Erythroblast (primary cell): ENCODE results near the gene ZDHHC9.
A peak's percentile ranks its signal among the peaks of the same experiment; 100 is the strongest.

ENCODE experiments used
- DNase-seq, 2 experiments: peaks; one replicate each; lab custom pipeline; 2025; lab: John Stamatoyannopoulos, UW
- GATA1 ChIP-seq: IDR thresholded peaks from 2 replicates; pipeline ENCODE4 v1.6.1; 2011; ENCODE audit warnings: low read depth, mild to moderate bottlenecking, control low read depth, low read length, moderate library complexity
- POLR2A ChIP-seq: IDR thresholded peaks from 2 replicates; pipeline ENCODE4 v1.6.1; 2011; ENCODE audit warnings: mild to moderate bottlenecking, low read length

ZDHHC9 gene

GRCh38 chrX:129831091-129831885, 12.4 kb downstream of the ZDHHC9 start:
- TF ChIP-seq GATA1 = no peak
- no peak for TF ChIP-seq POLR2A

GRCh38 chrX:129830494-129830893, 13.2 kb downstream of the ZDHHC9 start:
- no peak for DNase-seq

More at GRCh38 chrX:129831091-129831885, 12.4 kb downstream of the ZDHHC9 start:
- no peak for DNase-seq

GRCh38 chrX:129825746-129826505, 17.8 kb downstream of the ZDHHC9 start:
- TF ChIP-seq POLR2A (no peak), GATA1 (no peak)
- no peak for DNase-seq

More at GRCh38 chrX:129830494-129830893, 13.2 kb downstream of the ZDHHC9 start:
- TF ChIP-seq POLR2A (no peak), GATA1 (no peak)

GRCh38 chrX:129824620-129825019, 19.1 kb downstream of the ZDHHC9 start:
- DNase-seq = no peak

GRCh38 chrX:129823522-129823921, 20.2 kb downstream of the ZDHHC9 start:
- TF ChIP-seq GATA1 (no peak), POLR2A (no peak)
- DNase-seq = no peak

More at GRCh38 chrX:129824620-129825019, 19.1 kb downstream of the ZDHHC9 start:
- TF ChIP-seq POLR2A (no peak), GATA1 (no peak)

GRCh38 chrX:129823115-129823514, 20.6 kb downstream of the ZDHHC9 start:
- peak; percentile 35 to 58 for DNase-seq
- TF ChIP-seq GATA1 (no peak), POLR2A (no peak)

- DNase-seq = no peak
- TF ChIP-seq POLR2A = no peak
- TF ChIP-seq GATA1 = no peak
Measured at GRCh38 chrX:129818123-129818522, 25.6 kb downstream of the ZDHHC9 start.

- no peak for TF ChIP-seq POLR2A
- no peak for TF ChIP-seq GATA1
- DNase-seq = no peak
Measured at GRCh38 chrX:129813662-129814368, 29.9 kb downstream of the ZDHHC9 start.

GRCh38 chrX:129808829-129809796, 34.6 kb downstream of the ZDHHC9 start:
- TF ChIP-seq POLR2A (no peak), GATA1 (no peak)
- DNase-seq = no peak

GRCh38 chrX:129808158-129808828, 35.4 kb downstream of the ZDHHC9 start:
- DNase-seq = no peak
- no peak for TF ChIP-seq POLR2A
- no peak for TF ChIP-seq GATA1

- no peak for TF ChIP-seq GATA1
- TF ChIP-seq POLR2A = no peak
- no peak for DNase-seq
Measured at GRCh38 chrX:129804806-129805205, 38.9 kb downstream of the ZDHHC9 start.

- TF ChIP-seq POLR2A (no peak), GATA1 (no peak)
- DNase-seq = no peak
Measured at GRCh38 chrX:129802863-129803262, 40.8 kb downstream of the ZDHHC9 start.
